K562 (cell line): ENCODE results near the gene PIGB. TPM values are rescaled to one million over a fixed set of nuclear protein-coding genes. Genes with fewer than 3 reads are reported as not detected.

Experiments
- C11orf30 ChIP-seq: fragments of 450-650 bp; IDR thresholded peaks from 2 replicates; pipeline ENCODE4 v1.6.1; 2016; ENCODE audit warnings: low read depth, mild to moderate bottlenecking
- E2F8 ChIP-seq: fragments of 450-650 bp; IDR thresholded peaks from 2 replicates; pipeline ENCODE4 v1.7.1; 2018; ENCODE audit warnings: mild to moderate bottlenecking, low read depth; ENCODE audit not compliant: partially characterized antibody
- FOXK1 ChIP-seq: sonication (generic); formaldehyde crosslinking; IDR thresholded peaks from 2 replicates; pipeline ENCODE4 v1.8.0; 2022; ENCODE audit warnings: missing genetic modification reagents, mild to moderate bottlenecking, borderline replicate concordance
- HMGN3 ChIP-seq: IDR thresholded peaks from 2 replicates; pipeline ENCODE4 v1.6.1; 2011; ENCODE audit warnings: borderline replicate concordance, low read depth, mild to moderate bottlenecking, mixed read lengths, low read length; ENCODE audit not compliant: insufficient read length; ENCODE audit errors: extremely low read depth
- MAFG ChIP-seq: fragments of 450-650 bp; conservative IDR thresholded peaks from 2 replicates; pipeline ENCODE4 v1.6.1; 2016; ENCODE audit warnings: missing genetic modification characterization, missing compliant biosample characterization
- MTA2 ChIP-seq: fragments of 450-650 bp; IDR thresholded peaks from 2 replicates; pipeline ENCODE4 v1.6.1; 2016; ENCODE audit warnings: low read depth
- MXI1 ChIP-seq: IDR thresholded peaks from 2 replicates; pipeline ENCODE4 v1.6.1; 2011; ENCODE audit warnings: low read depth, mild to moderate bottlenecking, improper control_type of control experiment, low read length
- POLR2AphosphoS2 ChIP-seq: IDR thresholded peaks from 2 replicates; pipeline ENCODE4 v1.6.1; 2012; ENCODE audit warnings: low read length, improper control_type of control experiment
- RBM14 ChIP-seq: fragments of 200-400 bp; formaldehyde crosslinking; IDR thresholded peaks from 2 replicates; pipeline ENCODE4 v1.6.1; 2018; ENCODE audit warnings: low read depth, mild to moderate bottlenecking, low read length, moderate library complexity, borderline replicate concordance; ENCODE audit not compliant: insufficient read depth
- RCOR1 ChIP-seq, 2 experiments: IDR thresholded peaks; 2 replicates each; pipeline ENCODE4 v1.6.1; 2012; ENCODE audit warnings: low read depth in 2 of 2, low read length in 2 of 2, borderline replicate concordance in 1 of 2, improper control_type of control experiment in 1 of 2
- TARDBP ChIP-seq: fragments of 450-650 bp; IDR thresholded peaks from 2 replicates; pipeline ENCODE4 v1.6.1; 2016
- ZBTB7A ChIP-seq: IDR thresholded peaks from 2 replicates; pipeline ENCODE4 v1.6.1; 2011; ENCODE audit warnings: low read depth, mild to moderate bottlenecking, low read length, moderate library complexity, borderline replicate concordance; ENCODE audit not compliant: control insufficient read depth
- ZEB2 ChIP-seq: fragments of 450-650 bp; IDR thresholded peaks from 2 replicates; pipeline ENCODE4 v1.6.1; 2016
- ZNF146 ChIP-seq: IDR thresholded peaks from one replicate; pipeline ENCODE4 v1.6.1; 2018; ENCODE audit warnings: missing compliant biosample characterization; ENCODE audit not compliant: unreplicated experiment
- ZNF217 ChIP-seq: sonication (generic); formaldehyde crosslinking; IDR thresholded peaks from 2 replicates; pipeline ENCODE4 v1.8.0; 2022; ENCODE audit warnings: mild to moderate bottlenecking, missing genetic modification reagents
- ZNF655 ChIP-seq: fragments of 250-450 bp; sonication (Bioruptor Pico); IDR thresholded peaks from 2 replicates; pipeline ENCODE4 v1.5.0; 2021
- polyA plus RNA-seq, 8 experiments: library from polyadenylated mRNA; depleted of rRNA in 4 of 8; stranded (reverse) in 5 of 8; unstranded in 3 of 8; fragments of >200 nt; fragmentation: Nextera tagmentation in 2 of 8; fragmentation: Illumina TruSeq in 1 of 8; extraction: Ambion mirVana in 2 of 8; extraction: Trizol in 1 of 8; gene quantifications; 2 replicates each; pipeline versions ENCODE4 v1.2.1 to v1.2.3, GENCODE V29; 2011 to 2014; ENCODE audit warnings: inconsistent platforms in 1 of 8, missing spikeins in 1 of 8
- total RNA-seq, 7 experiments: library from RNA; depleted of rRNA in 6 of 7; stranded (reverse); fragments of >200 nt in 6 of 7; fragmentation: Illumina TruSeq in 2 of 7; extraction: Trizol in 2 of 7; gene quantifications; 2 replicates each; pipeline versions ENCODE4 v1.2.1 to v1.2.3, GENCODE V29; 2011 to 2021; ENCODE audit warnings: low replicate concordance in 1 of 7
- TF ChIP-seq, protein P1 (sequence below): fragments of 250-450 bp; sonication (Bioruptor Pico); IDR thresholded peaks from 2 replicates; pipeline ENCODE4 v1.5.0; 2021; ENCODE audit warnings: mild to moderate bottlenecking, moderate library complexity
- TF ChIP-seq, protein P2 (sequence below): fragments of 250-450 bp; sonication (Bioruptor Pico); IDR thresholded peaks from 2 replicates; pipeline ENCODE4 v1.4.0; 2020; ENCODE audit warnings: mild to moderate bottlenecking
- TF ChIP-seq, protein P3 (sequence below): sonication (generic); formaldehyde crosslinking; IDR thresholded peaks from 2 replicates; pipeline ENCODE4 v1.8.1; 2023; ENCODE audit warnings: mild to moderate bottlenecking, missing genetic modification reagents

Gene PIGB
- total and polyA plus RNA-seq, 9 of the 15 experiments (the other 6 are each of a cell fraction or from before 2014, with no cell fraction given), result 9.9 to 32.3 (median 18.2) TPM

DNA sequence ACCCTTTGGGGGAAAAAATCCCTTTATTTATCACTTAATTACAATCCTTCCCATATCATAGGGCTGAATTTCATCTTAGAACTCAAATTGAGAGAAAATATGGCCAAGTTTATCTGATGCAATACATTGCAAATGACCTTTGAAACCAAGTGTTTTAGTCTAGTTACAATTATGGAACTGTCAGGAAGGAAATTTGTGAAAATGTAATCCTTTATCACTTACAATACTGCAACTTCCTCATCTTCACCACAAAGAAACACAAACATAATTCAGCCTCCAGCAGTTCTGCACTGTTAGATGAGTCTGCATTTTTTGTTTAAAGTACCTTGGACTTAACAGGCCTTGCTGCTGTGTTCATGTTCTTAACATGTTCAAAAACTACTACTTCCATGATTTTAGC, 84.5 kb downstream of the PIGB start (continued):
- TF ChIP-seq, protein P1, sequence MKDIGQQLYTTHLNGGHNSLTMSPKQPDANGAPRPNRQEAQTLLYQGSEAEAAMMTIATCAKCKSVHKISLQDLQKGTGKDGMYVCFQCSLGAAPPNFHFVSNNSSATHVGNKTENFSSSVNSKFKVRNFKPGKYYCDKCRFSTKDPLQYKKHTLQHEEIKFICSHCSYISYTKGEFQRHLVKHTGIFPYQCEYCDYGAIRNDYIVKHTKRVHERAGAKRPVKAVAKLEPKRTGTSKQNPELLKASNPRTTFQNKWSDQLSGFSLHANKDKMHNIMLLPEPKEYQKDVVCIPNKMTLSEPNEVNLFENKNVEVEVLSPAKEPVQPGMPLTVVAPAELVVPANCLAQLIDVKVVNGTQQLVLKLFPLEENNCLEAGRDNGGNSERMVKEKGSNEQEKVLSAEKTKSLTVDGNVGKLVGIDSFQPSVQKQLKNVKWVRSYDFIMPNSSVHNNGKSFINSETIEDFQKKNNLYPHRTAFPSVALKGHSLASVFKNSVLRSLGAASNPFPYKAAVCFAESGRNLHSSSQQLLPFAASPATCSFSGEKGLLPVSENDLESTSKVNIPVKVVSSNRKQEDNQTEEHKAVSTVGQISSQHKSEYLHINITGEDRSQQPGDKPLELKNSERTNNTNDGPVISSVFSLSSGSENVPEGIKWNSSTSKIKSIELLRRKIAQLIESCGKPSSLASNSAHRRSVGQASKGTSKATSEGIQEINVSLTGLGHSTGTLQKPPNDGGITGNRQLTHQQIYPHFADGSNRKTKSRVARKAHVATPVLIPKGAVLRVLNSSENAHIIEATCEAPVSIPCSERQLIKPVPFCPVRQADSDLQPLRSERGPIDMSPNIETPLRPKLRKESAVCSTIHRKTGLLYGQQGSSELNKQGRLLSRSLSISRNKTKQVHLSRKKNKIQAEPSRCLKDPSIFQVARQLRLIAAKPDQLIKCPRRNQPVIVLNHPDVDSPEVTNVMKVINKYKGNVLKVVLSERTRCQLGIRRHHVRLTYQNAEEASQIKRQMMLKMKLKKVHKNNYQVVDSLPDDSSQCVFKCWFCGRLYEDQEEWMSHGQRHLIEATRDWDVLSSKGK (CRISPR knock-in tag), result no peak
- TF ChIP-seq MXI1 (no peak), RBM14 (no peak), ZNF655 (CRISPR knock-in tag) (no peak), ZNF146 (CRISPR knock-in tag) (no peak), TARDBP (no peak), ZBTB7A (no peak), E2F8 (no peak), RCOR1 (IDR thresholded peaks at IDR 0.05; ENCODE audit: borderline replicate concordance in 1 of 2, low read depth in 2 of 2, low read length in 2 of 2) (peak in 1 of 2 experiments; percentile 61; a peak in 1 of 4 replicates), MTA2 (no peak), FOXK1 (CRISPR knock-in tag) (no peak), MAFG (tag) (peak; percentile 96), HMGN3 (no peak), ZEB2 (0 out of 2 replicates have a peak, but pooled peaks have one; percentile 42), C11orf30 (peak; percentile 98), POLR2AphosphoS2 (no peak), ZNF217 (CRISPR knock-in tag) (no peak)
- TF ChIP-seq, protein P2, sequence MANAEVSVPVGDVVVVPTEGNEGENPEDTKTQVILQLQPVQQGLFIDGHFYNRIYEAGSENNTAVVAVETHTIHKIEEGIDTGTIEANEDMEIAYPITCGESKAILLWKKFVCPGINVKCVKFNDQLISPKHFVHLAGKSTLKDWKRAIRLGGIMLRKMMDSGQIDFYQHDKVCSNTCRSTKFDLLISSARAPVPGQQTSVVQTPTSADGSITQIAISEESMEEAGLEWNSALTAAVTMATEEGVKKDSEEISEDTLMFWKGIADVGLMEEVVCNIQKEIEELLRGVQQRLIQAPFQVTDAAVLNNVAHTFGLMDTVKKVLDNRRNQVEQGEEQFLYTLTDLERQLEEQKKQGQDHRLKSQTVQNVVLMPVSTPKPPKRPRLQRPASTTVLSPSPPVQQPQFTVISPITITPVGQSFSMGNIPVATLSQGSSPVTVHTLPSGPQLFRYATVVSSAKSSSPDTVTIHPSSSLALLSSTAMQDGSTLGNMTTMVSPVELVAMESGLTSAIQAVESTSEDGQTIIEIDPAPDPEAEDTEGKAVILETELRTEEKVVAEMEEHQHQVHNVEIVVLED, result no peak
- TF ChIP-seq, protein P3, sequence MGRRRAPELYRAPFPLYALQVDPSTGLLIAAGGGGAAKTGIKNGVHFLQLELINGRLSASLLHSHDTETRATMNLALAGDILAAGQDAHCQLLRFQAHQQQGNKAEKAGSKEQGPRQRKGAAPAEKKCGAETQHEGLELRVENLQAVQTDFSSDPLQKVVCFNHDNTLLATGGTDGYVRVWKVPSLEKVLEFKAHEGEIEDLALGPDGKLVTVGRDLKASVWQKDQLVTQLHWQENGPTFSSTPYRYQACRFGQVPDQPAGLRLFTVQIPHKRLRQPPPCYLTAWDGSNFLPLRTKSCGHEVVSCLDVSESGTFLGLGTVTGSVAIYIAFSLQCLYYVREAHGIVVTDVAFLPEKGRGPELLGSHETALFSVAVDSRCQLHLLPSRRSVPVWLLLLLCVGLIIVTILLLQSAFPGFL (CRISPR knock-in tag), result no peak
